Transverse colon (tissue), 4 donors: ENCODE results near the gene ZNF654. TPM values are rescaled to one million over a fixed set of nuclear protein-coding genes. Genes with fewer than 3 reads are reported as not detected.

Source experiments
- DNase-seq: peaks from one replicate; pipeline ENCODE4 v3.0.0-alpha.2; 2019
- H3K27ac ChIP-seq, 4 donors: fragments of 200-600 bp; sonication (generic); 2 replicates each; pipeline ENCODE4 v1.5.1; 2016 to 2018; ENCODE audit warnings: inconsistent platforms in 4 of 4
- H3K27me3 ChIP-seq: fragments of 200-600 bp; sonication (generic); 2 replicates; pipeline ENCODE4 v1.5.1; 2017; ENCODE audit warnings: inconsistent platforms
- H3K36me3 ChIP-seq, 4 donors: fragments of 200-600 bp; sonication (generic); 2 replicates each; pipeline ENCODE4 v1.5.1; 2017 to 2019; ENCODE audit warnings: inconsistent platforms in 4 of 4
- H3K4me1 ChIP-seq, 4 donors: fragments of 200-600 bp; sonication (generic); 2 replicates each; pipeline ENCODE4 v1.5.1; 2017 to 2020; ENCODE audit warnings: inconsistent platforms in 4 of 4
- H3K4me3 ChIP-seq, 4 donors: fragments of 200-600 bp; sonication (generic); 1 replicate in 1 of 4; 2 replicates in 3 of 4; pipeline versions ENCODE4 v1.5.1 to v1.6.1; 2017 to 2019; ENCODE audit warnings: inconsistent platforms in 4 of 4
- H3K9me3 ChIP-seq, 2 donors: fragments of 200-600 bp; sonication (generic); 2 replicates each; pipeline ENCODE4 v1.5.1; 2017 to 2019; ENCODE audit warnings: inconsistent platforms in 2 of 2
- EP300 ChIP-seq: sonication (generic); formaldehyde crosslinking; IDR thresholded peaks from one replicate; pipeline ENCODE4 v1.6.1; 2017; ENCODE audit warnings: antibody characterized with exemption, low read depth
- POLR2A ChIP-seq: fragments of 450-650 bp; IDR thresholded peaks from one replicate; pipeline ENCODE4 v1.6.1; 2016; ENCODE audit warnings: antibody characterized with exemption, mild to moderate bottlenecking, moderate library complexity
- POLR2AphosphoS5 ChIP-seq, 3 donors: sonication (generic); formaldehyde crosslinking; IDR thresholded peaks; one replicate each; pipeline ENCODE4 v1.6.1; 2016; ENCODE audit warnings: antibody characterized with exemption in 3 of 3
- WGBS, 2 donors: methylation state at CpG; one replicate each; pipeline ENCODE4 v1.1.5; 2018; ENCODE audit warnings: low coverage in 1 of 2; 5-methylcytosine and 5-hydroxymethylcytosine counted together
- in situ Hi-C, 4 donors: fragments of 200-750 bp; cut with MboI; loops; one replicate each; pipeline versions ENCODE4 v1.15.0 to v1.15.1; 2017; ENCODE audit warnings: low sequenced_read_pairs in 3 of 4, low pct_ligation_motif_present in 1 of 4, low pct_unique_long_range_greater_than_20kb in 1 of 4
- intact Hi-C: fragments of 100-400 bp; cut with DNase I; formaldehyde crosslinking; loops from one replicate; pipeline ENCODE4 v1.15.1; 2023; ENCODE audit warnings: low total_unique reads
- total RNA-seq, 4 donors: library from RNA; depleted of rRNA; stranded (reverse); fragments of >200 nt; gene quantifications; one replicate each; pipeline ENCODE4 v1.1.0, GENCODE V29; 2016
- TF ChIP-seq, protein P1 (sequence below), 5 experiments: fragments of 200-600 bp in 3 of 5; fragments of 450-650 bp in 2 of 5; sonication (generic) in 3 of 5; IDR thresholded peaks; 1 replicate in 2 of 5; 2 replicates in 3 of 5; pipeline ENCODE4 v1.5.1; 2016 to 2017; ENCODE audit warnings: antibody characterized with exemption in 5 of 5, inconsistent platforms in 3 of 5, mild to moderate bottlenecking in 2 of 5, moderate library complexity in 1 of 5

Gene ZNF654
- total RNA-seq, 4 donors from 2014 or later = 7.2 to 16.8 (median 13.5) TPM

DNA sequence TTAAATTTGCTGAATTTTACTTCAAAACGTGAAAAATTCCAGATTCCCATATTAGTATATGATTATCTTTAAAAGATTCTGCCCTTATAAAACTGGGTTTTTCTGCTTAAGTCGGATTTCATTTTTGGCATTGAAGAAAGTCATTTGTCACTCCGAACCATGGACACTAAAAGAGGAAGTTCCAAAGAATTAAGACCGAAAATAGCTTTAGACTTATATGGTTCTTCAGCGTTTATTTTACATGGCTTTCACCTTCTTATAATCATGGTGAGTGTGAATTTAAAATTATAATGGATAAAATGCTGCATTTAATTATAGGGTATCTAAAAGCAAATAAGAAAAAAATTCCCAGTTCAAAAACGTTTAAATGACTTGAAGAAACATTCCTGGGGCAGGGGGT, 91.8 kb downstream of the ZNF654 start:
- TF ChIP-seq, protein P1, sequence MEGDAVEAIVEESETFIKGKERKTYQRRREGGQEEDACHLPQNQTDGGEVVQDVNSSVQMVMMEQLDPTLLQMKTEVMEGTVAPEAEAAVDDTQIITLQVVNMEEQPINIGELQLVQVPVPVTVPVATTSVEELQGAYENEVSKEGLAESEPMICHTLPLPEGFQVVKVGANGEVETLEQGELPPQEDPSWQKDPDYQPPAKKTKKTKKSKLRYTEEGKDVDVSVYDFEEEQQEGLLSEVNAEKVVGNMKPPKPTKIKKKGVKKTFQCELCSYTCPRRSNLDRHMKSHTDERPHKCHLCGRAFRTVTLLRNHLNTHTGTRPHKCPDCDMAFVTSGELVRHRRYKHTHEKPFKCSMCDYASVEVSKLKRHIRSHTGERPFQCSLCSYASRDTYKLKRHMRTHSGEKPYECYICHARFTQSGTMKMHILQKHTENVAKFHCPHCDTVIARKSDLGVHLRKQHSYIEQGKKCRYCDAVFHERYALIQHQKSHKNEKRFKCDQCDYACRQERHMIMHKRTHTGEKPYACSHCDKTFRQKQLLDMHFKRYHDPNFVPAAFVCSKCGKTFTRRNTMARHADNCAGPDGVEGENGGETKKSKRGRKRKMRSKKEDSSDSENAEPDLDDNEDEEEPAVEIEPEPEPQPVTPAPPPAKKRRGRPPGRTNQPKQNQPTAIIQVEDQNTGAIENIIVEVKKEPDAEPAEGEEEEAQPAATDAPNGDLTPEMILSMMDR (IDR thresholded peaks at IDR 0.05) = no peak
- TF ChIP-seq POLR2AphosphoS5 (IDR thresholded peaks at IDR 0.05) (no peak), EP300 (no peak), POLR2A (no peak)
- peak overlapping the region; percentile 91 to 97 (median 93) for H3K27ac ChIP-seq
- H3K9me3 ChIP-seq = no peaks in the 10 kb centered on the region
- DNase-seq = no peak
- H3K4me1 ChIP-seq = peaks cover 5 to 39% (median 22%) of the 10 kb centered on the region in 4 donors
- in situ Hi-C loops (no loop called here), intact Hi-C loops (no loop called here)
- H3K4me3 ChIP-seq = peak overlapping the region; percentile 74 to 96 (median 78)
- H3K27me3 ChIP-seq = no peaks in the 10 kb centered on the region
- WGBS, 2 donors = 1 to 7% methylated on average over 6 of the region's 6 CpGs
- H3K36me3 ChIP-seq = peaks cover 0 to 24% (median 11%) of the 10 kb centered on the region in 4 donors

DNA sequence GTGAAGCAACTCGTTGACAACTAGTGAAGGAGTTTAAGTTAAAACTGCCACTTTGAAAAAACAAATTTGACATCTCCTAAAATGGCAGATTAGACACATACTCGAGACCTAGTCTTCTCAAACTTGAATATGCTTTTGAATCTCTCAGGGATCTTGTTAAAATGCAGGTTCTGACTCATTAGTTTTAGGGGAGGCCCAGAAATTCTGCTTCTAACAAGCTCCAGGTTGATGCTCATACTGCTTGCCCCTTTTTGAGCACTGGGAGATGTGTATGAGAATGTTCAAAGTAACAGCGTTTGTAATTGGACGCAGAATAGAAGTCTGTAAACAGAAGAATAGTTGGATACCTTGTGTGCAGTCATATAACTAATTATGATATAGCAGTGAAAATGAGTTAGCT, 92.3 kb downstream of the ZNF654 start:
- Histone ChIP-seq H3K4me3 (peak overlapping the region in 3 of 4 donors; percentile 74 to 80 (median 76)), H3K27me3 (no peaks in the 10 kb centered on the region), H3K36me3 (peaks cover 0 to 29% (median 14%) of the 10 kb centered on the region in 4 donors), H3K27ac (peak overlapping the region in 2 of 4 donors; percentile 91 to 95), H3K4me1 (peaks cover 5 to 39% (median 22%) of the 10 kb centered on the region in 4 donors), H3K9me3 (no peaks in the 10 kb centered on the region)
- DNase-seq = no peak
- 17 to 31% methylated on average over 4 of the region's 4 CpGs for WGBS, 2 donors
- intact Hi-C loops = no loop called here
- in situ Hi-C loops = no loop called here
- TF ChIP-seq, protein P1 (IDR thresholded peaks at IDR 0.05) = no peak
- TF ChIP-seq POLR2AphosphoS5 (IDR thresholded peaks at IDR 0.05) (no peak), EP300 (no peak), POLR2A (no peak)

DNA sequence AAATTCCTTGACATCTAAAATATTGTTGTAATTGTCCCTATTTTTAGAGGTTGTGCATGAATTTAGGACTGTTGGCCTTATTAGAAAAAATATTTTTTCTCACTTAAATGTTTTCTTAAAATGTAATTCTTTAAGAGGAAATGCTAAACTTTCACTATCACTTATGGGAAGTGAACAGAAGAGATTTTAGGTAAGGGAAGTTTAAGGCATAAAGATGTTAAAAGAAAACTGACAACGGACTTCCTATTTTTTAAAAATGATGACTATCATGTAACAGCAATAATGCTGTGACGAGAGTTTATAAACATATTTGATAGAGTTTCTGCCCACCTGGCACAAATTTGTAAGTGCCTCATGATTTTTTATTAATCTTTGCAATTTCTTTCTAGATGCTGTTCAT, 93.8 kb downstream of the ZNF654 start:
- H3K27ac ChIP-seq = no peak overlapping the region
- no peak overlapping the region for H3K4me3 ChIP-seq
- peaks cover 0 to 43% (median 17%) of the 10 kb centered on the region in 4 donors for H3K36me3 ChIP-seq
- in situ Hi-C loops (no loop called here), intact Hi-C loops (no loop called here)
- no peaks in the 10 kb centered on the region for H3K27me3 ChIP-seq
- 63 to 75% methylated on average over 2 of the region's 2 CpGs for WGBS, 2 donors
- peaks cover 5 to 43% (median 22%) of the 10 kb centered on the region in 4 donors for H3K4me1 ChIP-seq
- H3K9me3 ChIP-seq = no peaks in the 10 kb centered on the region
- no peak for DNase-seq
- TF ChIP-seq POLR2AphosphoS5 (IDR thresholded peaks at IDR 0.05) (no peak), EP300 (no peak), POLR2A (no peak)
- TF ChIP-seq, protein P1 (IDR thresholded peaks at IDR 0.05) = no peak

DNA sequence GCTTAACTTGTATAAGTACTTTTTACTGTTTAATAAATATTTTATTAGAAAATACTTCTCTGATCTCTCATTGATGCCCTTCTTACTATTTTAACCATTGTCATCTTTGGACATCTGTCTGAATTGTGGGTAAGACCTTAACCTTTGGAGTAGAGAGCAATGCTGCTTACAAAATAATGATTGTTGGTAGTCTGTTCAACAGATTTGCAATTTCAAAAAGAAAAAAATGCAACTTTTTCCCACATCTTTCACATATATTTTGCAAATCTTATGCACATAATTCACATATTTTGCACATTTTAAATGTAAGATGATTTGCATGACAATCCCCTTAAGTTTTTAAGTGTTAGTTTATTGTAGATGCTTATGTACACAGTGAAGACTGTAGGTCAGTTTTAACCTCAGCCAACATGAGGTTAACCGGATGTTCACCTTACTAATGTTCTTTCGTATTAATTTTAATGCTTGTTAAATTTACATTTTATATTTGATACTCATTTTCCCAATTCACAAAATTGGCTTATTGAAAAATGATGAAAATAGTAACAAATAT, 107.4 kb downstream of the ZNF654 start:
- in situ Hi-C loops = no loop called here
- TF ChIP-seq POLR2AphosphoS5 (IDR thresholded peaks at IDR 0.05) = no peak
- no peak for TF ChIP-seq EP300
- TF ChIP-seq, protein P1 (IDR thresholded peaks at IDR 0.05) = no peak
- TF ChIP-seq POLR2A = no peak
- no peaks in the 10 kb centered on the region for H3K9me3 ChIP-seq
- WGBS, 2 donors = 95 to 100% methylated on average over 2 of the region's 2 CpGs
- intact Hi-C loops = loop anchor here (10.0 kb wide), 1 partner anchor 1192 kb away; no protein-coding TSS in a partner anchor
- H3K36me3 ChIP-seq = no peaks in the 10 kb centered on the region
- H3K27ac ChIP-seq = no peak overlapping the region
- no peaks in the 10 kb centered on the region for H3K4me1 ChIP-seq
- no peaks in the 10 kb centered on the region for H3K27me3 ChIP-seq
- no peak overlapping the region for H3K4me3 ChIP-seq
- DNase-seq = no peak
